Activated T-cell treated with anti-CD3 and anti-CD28 coated beads, Interleukin-2, amount 50 U/mL, for 4 hours (primary cell): Measurements from ENCODE around the gene ITIH2. TPM values are rescaled to one million over a fixed set of nuclear protein-coding genes. Genes with fewer than 3 reads are reported as not detected.
A peak's percentile ranks its signal among the peaks of the same experiment; 100 is the strongest.
"Not testable (repeated sequence)": the region's sequence is repeated elsewhere in the genome, so short reads cannot be mapped to it uniquely, and the experiment has no call there.

ENCODE experiments used
- ATAC-seq, 2 donors: fragments of 200-7000 bp; cut with Tn5 transposase; one replicate each; pipeline ENCODE4 v1.10.0; 2021
- DNase-seq: peaks from one replicate; pipeline ENCODE4 v3.0.0-alpha.2; 2020
- H3K27me3 Mint-ChIP-seq: one replicate; pipeline ENCODE4 v1.8.0; 2021; ENCODE audit warnings: low read depth, mixed read lengths
- H3K36me3 Mint-ChIP-seq: one replicate; pipeline ENCODE4 v1.8.0; 2022; ENCODE audit warnings: mixed read lengths; ENCODE audit not compliant: insufficient read depth
- H3K4me1 Mint-ChIP-seq: one replicate; pipeline ENCODE4 v1.8.0; 2021; ENCODE audit warnings: low read depth, mixed read lengths
- H3K4me3 Mint-ChIP-seq: one replicate; pipeline ENCODE4 v1.8.0; 2021; ENCODE audit warnings: mild to moderate bottlenecking, moderate library complexity, mixed read lengths
- H3K9me3 Mint-ChIP-seq: one replicate; pipeline ENCODE4 v1.8.0; 2021; ENCODE audit warnings: mixed read lengths
- total RNA-seq, 3 donors: library from RNA; stranded (reverse); gene quantifications; one replicate each; pipeline ENCODE4 v1.2.1, GENCODE V29; 2021

Gene ITIH2
- total RNA-seq, 3 donors from 2014 or later = 0.32 to 0.71 (median 0.38) TPM

GRCh38 chr10:7686351-7687171 is 16.6 kb upstream of the ITIH2 start:
- Mint-ChIP-seq H3K27me3 (peaks cover 7% of the 10 kb centered on the region), H3K9me3 (peaks cover 3% of the 10 kb centered on the region), H3K4me1 (peaks cover 6% of the 10 kb centered on the region), H3K4me3 (no peak overlapping the region), H3K36me3 (no peaks in the 10 kb centered on the region)
- ATAC-seq = no peak
- DNase-seq = no peak

DNA sequence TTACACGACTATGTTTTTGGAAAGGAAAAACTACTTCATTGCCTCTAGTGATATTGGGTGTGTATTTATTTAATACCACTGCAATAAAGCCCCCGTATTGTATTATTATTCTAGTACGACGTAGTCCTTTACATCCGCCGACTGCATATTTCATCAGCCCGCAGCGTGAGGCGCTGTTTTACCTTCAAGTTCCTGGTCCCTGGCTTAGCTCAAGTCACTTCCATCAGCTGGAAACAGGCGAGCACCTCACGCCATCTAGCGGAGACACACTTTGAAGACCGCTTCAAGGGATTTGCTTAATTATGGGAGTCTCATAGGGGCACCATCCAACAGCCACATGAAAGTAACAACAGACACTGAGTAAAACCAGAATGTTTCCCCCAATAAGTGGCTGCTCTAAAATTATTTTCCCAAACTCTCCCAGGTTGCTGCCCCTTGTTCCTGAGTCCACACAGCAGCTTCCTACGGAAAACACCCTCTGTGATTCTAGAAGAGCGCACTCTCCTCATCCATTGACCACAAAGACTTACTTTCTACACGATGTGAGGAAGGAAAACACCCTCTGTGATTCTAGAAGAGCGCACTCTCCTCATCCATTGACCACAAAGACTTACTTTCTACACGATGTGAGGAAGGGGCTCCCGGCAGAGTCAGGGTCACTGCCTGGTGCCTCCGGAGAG is 15.7 kb upstream of the ITIH2 start:
- Mint-ChIP-seq H3K9me3 (peaks cover 3% of the 10 kb centered on the region), H3K36me3 (no peaks in the 10 kb centered on the region), H3K27me3 (peaks cover 7% of the 10 kb centered on the region), H3K4me3 (no peak overlapping the region), H3K4me1 (peaks cover 6% of the 10 kb centered on the region)
- DNase-seq (peak; percentile 67), ATAC-seq (peak; percentile 86 to 92)

- H3K4me3 Mint-ChIP-seq = no peak overlapping the region
- DNase-seq = no peak
- ATAC-seq = no peak
- no peaks in the 10 kb centered on the region for H3K27me3 Mint-ChIP-seq
- peaks cover 6% of the 10 kb centered on the region for H3K4me1 Mint-ChIP-seq
- H3K9me3 Mint-ChIP-seq = peaks cover 11% of the 10 kb centered on the region
- H3K36me3 Mint-ChIP-seq = no peaks in the 10 kb centered on the region
These were observed 13.5 kb upstream of the ITIH2 start for GRCh38 chr10:7689591-7689990.

DNA sequence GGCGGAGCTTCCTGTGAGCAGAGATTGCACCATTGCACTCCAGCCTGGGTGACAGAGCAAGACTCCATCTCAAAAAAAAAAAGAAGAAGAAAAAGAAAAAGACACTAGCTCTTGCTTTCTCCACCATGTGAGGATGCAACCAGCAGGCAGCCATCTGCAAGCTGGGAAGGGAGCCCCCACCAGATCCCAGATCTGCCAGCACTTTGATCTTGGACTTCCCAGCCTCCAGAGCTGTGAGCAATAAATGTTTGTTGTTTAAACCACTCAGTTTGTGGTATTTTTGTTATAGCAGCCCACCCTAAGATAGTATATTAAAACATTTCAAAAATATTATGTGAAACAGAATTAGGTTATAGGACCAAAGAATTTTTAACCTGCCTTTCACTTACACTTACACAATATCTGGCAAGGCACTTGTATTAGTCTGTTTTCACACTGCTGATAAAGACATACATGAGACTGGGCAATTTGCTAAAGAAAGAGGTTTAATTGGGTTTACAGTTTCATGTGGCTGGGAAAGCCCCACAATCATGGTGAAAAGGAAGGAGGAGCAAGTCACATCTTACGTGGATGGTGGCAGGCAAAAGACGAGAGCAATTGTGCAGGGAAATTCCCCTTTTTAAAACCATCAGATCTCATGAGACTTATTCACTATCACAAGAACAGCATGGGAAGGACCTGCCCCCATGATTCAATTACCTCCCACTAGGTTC is 12.1 kb upstream of the ITIH2 start:
- peaks cover 11% of the 10 kb centered on the region for H3K9me3 Mint-ChIP-seq
- not testable (repeated sequence) for H3K27me3 Mint-ChIP-seq, H3K4me1 Mint-ChIP-seq, H3K4me3 Mint-ChIP-seq, H3K36me3 Mint-ChIP-seq, DNase-seq
- peak; percentile 70 to 71 for ATAC-seq

DNA sequence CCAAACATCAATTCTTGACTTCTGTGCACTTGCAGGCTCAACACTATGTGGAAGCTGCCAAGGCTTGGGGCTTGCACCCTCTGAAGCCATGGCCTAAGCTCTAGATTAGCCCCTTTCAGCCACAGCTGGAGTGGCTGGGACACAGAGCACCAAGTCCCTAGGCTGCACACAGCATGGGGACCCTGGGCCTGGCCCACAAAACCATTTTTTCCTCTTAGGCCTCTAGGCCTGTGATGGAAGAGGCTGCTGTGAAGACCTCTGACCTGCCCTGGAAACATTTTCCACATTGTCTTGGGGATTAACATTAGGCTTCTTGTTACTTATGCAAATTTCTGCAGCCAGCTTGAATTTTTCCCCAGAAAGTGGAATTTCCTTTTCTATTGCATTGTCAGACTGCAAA is 10.7 kb upstream of the ITIH2 start:
- H3K4me3 Mint-ChIP-seq, H3K27me3 Mint-ChIP-seq, H3K36me3 Mint-ChIP-seq, DNase-seq, H3K4me1 Mint-ChIP-seq, ATAC-seq: not testable (repeated sequence)
- H3K9me3 Mint-ChIP-seq = peaks cover 11% of the 10 kb centered on the region

GRCh38 chr10:7693194-7693593 is 9.9 kb upstream of the ITIH2 start:
- not testable (repeated sequence) for H3K4me1 Mint-ChIP-seq
- peaks cover 11% of the 10 kb centered on the region for H3K9me3 Mint-ChIP-seq

DNA sequence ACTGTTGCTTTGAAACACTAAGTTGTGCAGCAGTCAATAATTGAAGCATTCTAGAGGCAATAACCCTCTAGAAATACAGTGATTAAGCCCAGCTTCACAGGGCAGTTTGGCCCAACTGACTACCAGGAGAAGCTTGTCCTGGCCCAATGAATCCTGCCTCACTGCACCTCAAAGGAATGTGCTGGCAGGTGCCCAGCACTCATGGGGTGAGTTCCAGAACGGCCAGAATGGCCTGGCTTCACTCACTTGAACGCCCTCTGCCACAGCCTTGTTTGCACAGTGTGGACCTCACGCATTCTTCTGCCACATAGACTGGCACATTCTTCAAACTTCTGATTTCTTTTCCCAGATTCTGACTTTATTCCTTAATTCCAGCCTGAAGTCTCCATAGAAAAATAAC is 6.6 kb upstream of the ITIH2 start:
- peaks cover 20% of the 10 kb centered on the region for H3K27me3 Mint-ChIP-seq
- ATAC-seq (no peak), DNase-seq (no peak)
- no peaks in the 10 kb centered on the region for H3K4me1 Mint-ChIP-seq
- H3K9me3 Mint-ChIP-seq = peaks cover 7% of the 10 kb centered on the region
- H3K36me3 Mint-ChIP-seq = no peaks in the 10 kb centered on the region
- no peak overlapping the region for H3K4me3 Mint-ChIP-seq

More at GRCh38 chr10:7693194-7693593, 9.9 kb upstream of the ITIH2 start:
- not testable (repeated sequence) for H3K4me3 Mint-ChIP-seq, ATAC-seq, H3K36me3 Mint-ChIP-seq, H3K27me3 Mint-ChIP-seq, DNase-seq

DNA sequence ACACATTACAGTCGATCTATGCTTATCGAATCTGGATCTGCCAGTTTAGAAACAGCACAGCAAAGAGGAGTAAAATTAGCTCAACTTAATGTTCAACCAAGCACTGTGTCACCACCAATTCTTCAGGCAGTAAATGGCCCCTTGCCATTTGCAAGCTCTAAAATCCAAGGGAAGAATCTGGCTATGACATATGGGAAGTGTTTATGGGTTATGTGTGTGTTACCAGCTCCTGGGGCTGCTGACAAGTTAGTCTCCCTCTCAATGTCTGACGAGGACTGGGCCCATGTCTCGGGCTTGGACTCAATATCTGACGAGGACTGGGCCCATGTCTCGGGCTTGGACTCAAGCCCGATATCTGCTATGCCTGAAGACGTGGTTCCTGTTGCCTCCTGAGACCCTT is 5.7 kb upstream of the ITIH2 start:
- Mint-ChIP-seq H3K4me3 (no peak overlapping the region), H3K4me1 (no peaks in the 10 kb centered on the region), H3K36me3 (no peaks in the 10 kb centered on the region), H3K27me3 (peaks cover 27% of the 10 kb centered on the region), H3K9me3 (peaks cover 7% of the 10 kb centered on the region)
- ATAC-seq = no peak
- DNase-seq = no peak

DNA sequence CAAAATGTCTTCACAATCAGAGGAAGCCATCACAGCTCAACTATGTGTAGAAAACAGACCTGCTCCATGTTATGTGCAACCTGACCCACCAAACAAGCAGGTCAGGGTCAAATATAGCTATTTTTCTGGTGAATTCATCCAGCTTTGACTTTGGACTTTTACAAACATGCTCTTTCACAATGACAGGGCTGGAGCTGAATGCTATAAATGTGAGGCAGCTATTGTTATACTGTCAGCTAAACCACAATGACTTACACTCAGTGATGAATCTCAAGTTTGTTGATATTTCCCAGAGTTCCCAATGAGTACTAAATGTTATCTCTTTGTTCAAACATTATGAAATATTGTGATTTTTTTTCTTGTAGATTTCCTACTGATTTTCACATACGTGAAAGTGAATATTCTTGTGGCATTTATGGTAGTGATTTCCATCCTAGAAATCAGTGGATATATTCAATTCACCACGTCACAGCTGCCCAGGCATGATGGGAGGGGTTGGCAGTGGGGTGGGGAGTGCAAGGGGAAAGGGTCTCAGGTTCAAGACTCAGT is 2.5 kb upstream of the ITIH2 start:
- no peaks in the 10 kb centered on the region for H3K4me1 Mint-ChIP-seq
- H3K36me3 Mint-ChIP-seq = no peaks in the 10 kb centered on the region
- no peak overlapping the region for H3K4me3 Mint-ChIP-seq
- H3K27me3 Mint-ChIP-seq = peaks cover 44% of the 10 kb centered on the region
- DNase-seq (no peak), ATAC-seq (no peak)
- no peaks in the 10 kb centered on the region for H3K9me3 Mint-ChIP-seq

DNA sequence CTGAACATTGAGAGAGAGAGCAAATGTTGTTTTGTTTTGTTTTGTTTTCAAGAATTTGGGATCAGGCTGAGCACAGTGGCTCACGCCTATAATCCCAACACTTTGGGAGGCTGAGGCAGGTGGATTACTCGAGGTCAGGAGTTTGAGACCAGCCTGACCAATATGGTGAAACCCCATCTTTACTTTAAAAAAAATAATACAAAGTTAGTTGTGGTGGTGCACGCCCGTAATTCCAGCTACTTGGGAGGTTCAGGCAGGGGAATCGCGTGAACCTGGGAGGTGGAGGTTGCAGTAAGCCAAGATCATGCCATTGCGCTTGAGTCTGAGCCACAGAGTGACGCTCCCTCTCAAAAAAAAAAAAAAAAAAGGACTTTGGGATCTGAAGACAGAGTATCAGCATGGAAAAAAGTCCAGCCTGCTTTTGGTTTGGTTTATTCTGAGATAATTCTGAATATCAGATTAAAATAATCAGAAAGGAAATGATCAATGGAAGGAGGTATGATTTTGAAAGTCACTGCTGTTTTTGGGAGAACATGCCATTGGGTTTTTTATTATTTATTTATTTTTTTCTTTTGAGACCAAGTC is 1.9 kb upstream of the ITIH2 start:
- H3K9me3 Mint-ChIP-seq = no peaks in the 10 kb centered on the region
- H3K27me3 Mint-ChIP-seq = peaks cover 47% of the 10 kb centered on the region
- H3K36me3 Mint-ChIP-seq = no peaks in the 10 kb centered on the region
- H3K4me3 Mint-ChIP-seq = no peak overlapping the region
- no peaks in the 10 kb centered on the region for H3K4me1 Mint-ChIP-seq
- no peak for DNase-seq
- no peak for ATAC-seq

DNA sequence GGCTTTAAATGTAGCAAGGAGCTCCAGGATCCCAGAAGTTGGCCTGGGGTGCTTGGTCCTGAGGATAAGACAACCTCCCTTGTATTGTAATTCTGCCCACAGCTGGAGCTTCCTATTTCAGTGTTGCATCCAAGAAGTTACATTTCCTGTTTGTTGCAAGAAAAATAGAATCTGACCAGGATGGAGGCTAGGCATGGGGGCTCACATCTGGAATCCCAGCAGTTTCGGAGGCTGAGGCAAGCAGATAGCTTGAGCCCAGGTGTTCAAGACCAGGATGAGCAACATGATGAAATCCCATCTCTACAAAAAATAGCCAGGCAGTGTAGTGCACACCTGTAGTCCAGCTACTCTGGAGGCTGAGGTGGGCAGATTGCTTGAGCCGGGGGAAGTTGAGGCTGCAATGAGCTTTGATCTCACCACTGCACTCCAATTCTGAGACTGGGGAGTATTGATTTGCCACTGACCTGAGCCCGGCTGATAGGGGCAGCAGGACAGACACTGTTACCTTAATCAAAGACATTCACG is 766 bp upstream of the ITIH2 start:
- ATAC-seq = no peak
- Mint-ChIP-seq H3K36me3 (no peaks in the 10 kb centered on the region), H3K4me1 (no peaks in the 10 kb centered on the region), H3K9me3 (no peaks in the 10 kb centered on the region), H3K27me3 (peaks cover 54% of the 10 kb centered on the region), H3K4me3 (no peak overlapping the region)
- DNase-seq = no peak

GRCh38 chr10:7704071-7705016 is 1.2 kb downstream of the ITIH2 start:
- ATAC-seq (no peak), DNase-seq (no peak)
- Mint-ChIP-seq H3K4me1 (no peaks in the 10 kb centered on the region), H3K4me3 (no peak overlapping the region), H3K9me3 (no peaks in the 10 kb centered on the region), H3K36me3 (no peaks in the 10 kb centered on the region), H3K27me3 (peaks cover 52% of the 10 kb centered on the region)

GRCh38 chr10:7705341-7705740 is 2.2 kb downstream of the ITIH2 start:
- H3K4me3 Mint-ChIP-seq = no peak overlapping the region
- no peaks in the 10 kb centered on the region for H3K9me3 Mint-ChIP-seq
- H3K36me3 Mint-ChIP-seq = no peaks in the 10 kb centered on the region
- H3K27me3 Mint-ChIP-seq = peaks cover 46% of the 10 kb centered on the region
- H3K4me1 Mint-ChIP-seq = no peaks in the 10 kb centered on the region
- DNase-seq (no peak), ATAC-seq (no peak)
